Left lung (tissue), 10 donors: Measurements from ENCODE around the gene SOX6. TPM values are rescaled to one million over a fixed set of nuclear protein-coding genes. Genes with fewer than 3 reads are reported as not detected.

Experiments
- ATAC-seq: fragments of 200-7000 bp; cut with Tn5 transposase; one replicate; pipeline ENCODE4 v1.9.1; 2020; ENCODE audit warnings: moderate library complexity
- DNase-seq, 4 donors: peaks; one replicate each; pipeline ENCODE4 v3.0.0-alpha.2; 2013 to 2020
- H3K27ac ChIP-seq, 2 donors: fragments of 200-600 bp; sonication (generic) in 1 of 2; one replicate each; pipeline versions ENCODE4 v1.5.0 to v1.8.0; 2020 to 2021
- H3K27me3 ChIP-seq, 2 donors: fragments of 200-600 bp; sonication (generic) in 1 of 2; one replicate each; pipeline versions ENCODE4 v1.5.0 to v1.8.0; 2020 to 2021
- H3K36me3 ChIP-seq, 2 donors: fragments of 200-600 bp; sonication (generic) in 1 of 2; one replicate each; pipeline versions ENCODE4 v1.5.0 to v1.8.0; 2020 to 2021
- H3K4me1 ChIP-seq, 2 donors: fragments of 200-600 bp; one replicate each; pipeline ENCODE4 v1.8.0; 2021
- H3K4me3 ChIP-seq, 2 donors: fragments of 200-600 bp; sonication (generic) in 1 of 2; one replicate each; pipeline versions ENCODE4 v1.5.0 to v1.8.0; 2020 to 2021; ENCODE audit warnings: mild to moderate bottlenecking in 1 of 2
- H3K9me3 ChIP-seq, 2 donors: fragments of 200-600 bp; sonication (generic) in 1 of 2; one replicate each; pipeline versions ENCODE4 v1.5.0 to v1.8.0; 2020 to 2021
- intact Hi-C, 2 donors: fragments of 100-400 bp; cut with DNase I; formaldehyde crosslinking; loops; one replicate each; pipeline versions ENCODE4 v1.11.2 to v1.14.2; 2022
- polyA plus RNA-seq, 6 donors: library from polyadenylated mRNA; unstranded; fragments of 120-200 nt; gene quantifications; one replicate each; pipeline ENCODE4 v1.2.1, GENCODE V29; 2013; ENCODE audit not compliant: insufficient read length in 6 of 6
- total RNA-seq, 2 donors: library from RNA; stranded (reverse); fragmentation: NEBNext Ultra II Directional; extraction: Animal tissue kit (Norgen Biotek cat#: 25700); gene quantifications; one replicate each; pipeline ENCODE4 v1.2.1, GENCODE V29; 2021
- TF ChIP-seq, protein P1 (sequence below), 2 donors: fragments of 200-600 bp; sonication (generic) in 1 of 2; IDR thresholded peaks; one replicate each; pipeline versions ENCODE4 v1.5.0 to v1.8.0; 2021; ENCODE audit warnings: antibody characterized with exemption in 2 of 2
- donor health status: DM: no; HTN: yes; CAD: no.
- donor health status: DM: no; HTN: no; CAD: no.

The SOX6 gene
- total and polyA plus RNA-seq, 8 donors, result 4.7 to 20.5 (median 15.6) TPM

DNA sequence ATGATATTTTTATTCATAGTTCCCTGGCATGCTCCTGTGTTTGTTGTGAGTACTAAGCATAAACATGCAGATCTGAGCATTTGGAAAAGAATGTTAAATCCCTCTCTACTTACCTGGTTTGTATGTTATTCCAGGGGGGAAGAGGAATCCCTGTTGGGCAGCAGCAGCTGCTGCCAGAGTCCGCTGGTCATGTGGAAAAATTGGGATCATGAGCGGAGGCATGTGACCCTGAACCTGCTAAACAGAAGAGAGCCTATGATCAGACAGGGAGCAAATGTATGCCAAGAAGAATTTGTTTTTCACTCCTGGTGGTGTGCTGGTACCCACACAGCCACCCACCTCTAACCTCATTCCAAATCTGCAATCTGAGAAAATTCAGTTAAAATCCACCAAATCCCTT is 244.7 kb downstream of the SOX6 start:
- no peaks in the 10 kb centered on the region for H3K4me1 ChIP-seq
- no peaks in the 10 kb centered on the region for H3K27me3 ChIP-seq
- H3K9me3 ChIP-seq, result no peaks in the 10 kb centered on the region
- DNase-seq (no peak), ATAC-seq (no peak)
- no peaks in the 10 kb centered on the region for H3K36me3 ChIP-seq
- H3K4me3 ChIP-seq, result no peak overlapping the region
- intact Hi-C loops, result no loop called here
- TF ChIP-seq, protein P1, sequence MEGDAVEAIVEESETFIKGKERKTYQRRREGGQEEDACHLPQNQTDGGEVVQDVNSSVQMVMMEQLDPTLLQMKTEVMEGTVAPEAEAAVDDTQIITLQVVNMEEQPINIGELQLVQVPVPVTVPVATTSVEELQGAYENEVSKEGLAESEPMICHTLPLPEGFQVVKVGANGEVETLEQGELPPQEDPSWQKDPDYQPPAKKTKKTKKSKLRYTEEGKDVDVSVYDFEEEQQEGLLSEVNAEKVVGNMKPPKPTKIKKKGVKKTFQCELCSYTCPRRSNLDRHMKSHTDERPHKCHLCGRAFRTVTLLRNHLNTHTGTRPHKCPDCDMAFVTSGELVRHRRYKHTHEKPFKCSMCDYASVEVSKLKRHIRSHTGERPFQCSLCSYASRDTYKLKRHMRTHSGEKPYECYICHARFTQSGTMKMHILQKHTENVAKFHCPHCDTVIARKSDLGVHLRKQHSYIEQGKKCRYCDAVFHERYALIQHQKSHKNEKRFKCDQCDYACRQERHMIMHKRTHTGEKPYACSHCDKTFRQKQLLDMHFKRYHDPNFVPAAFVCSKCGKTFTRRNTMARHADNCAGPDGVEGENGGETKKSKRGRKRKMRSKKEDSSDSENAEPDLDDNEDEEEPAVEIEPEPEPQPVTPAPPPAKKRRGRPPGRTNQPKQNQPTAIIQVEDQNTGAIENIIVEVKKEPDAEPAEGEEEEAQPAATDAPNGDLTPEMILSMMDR (IDR thresholded peaks at IDR 0.05), result no peak
- no peak overlapping the region for H3K27ac ChIP-seq

DNA sequence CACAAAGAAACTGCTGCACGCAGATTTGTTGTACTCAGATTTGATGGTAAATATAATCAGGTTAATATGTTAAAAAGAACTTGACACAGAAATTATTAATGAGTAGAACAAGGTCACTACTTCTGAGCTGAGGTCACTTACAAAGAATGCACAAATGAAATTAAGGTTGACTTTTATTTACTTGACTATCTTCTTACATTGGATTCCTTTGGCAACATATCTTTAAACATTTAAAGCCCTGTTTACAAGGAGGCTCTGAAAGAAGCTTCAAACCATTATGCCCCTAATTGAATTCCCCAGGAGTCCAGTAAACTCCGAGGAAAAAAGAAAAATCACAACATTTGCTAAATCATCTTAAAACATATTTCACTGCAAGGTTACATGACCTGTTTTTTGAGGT is 245.5 kb downstream of the SOX6 start:
- Histone ChIP-seq H3K4me1 (no peaks in the 10 kb centered on the region), H3K27me3 (no peaks in the 10 kb centered on the region), H3K4me3 (no peak overlapping the region), H3K36me3 (no peaks in the 10 kb centered on the region), H3K9me3 (peaks cover 0 to 6% of the 10 kb centered on the region in 2 donors), H3K27ac (no peak overlapping the region)
- ATAC-seq (no peak), DNase-seq (no peak)
- intact Hi-C loops, result no loop called here
- TF ChIP-seq, protein P1 (IDR thresholded peaks at IDR 0.05), result no peak

DNA sequence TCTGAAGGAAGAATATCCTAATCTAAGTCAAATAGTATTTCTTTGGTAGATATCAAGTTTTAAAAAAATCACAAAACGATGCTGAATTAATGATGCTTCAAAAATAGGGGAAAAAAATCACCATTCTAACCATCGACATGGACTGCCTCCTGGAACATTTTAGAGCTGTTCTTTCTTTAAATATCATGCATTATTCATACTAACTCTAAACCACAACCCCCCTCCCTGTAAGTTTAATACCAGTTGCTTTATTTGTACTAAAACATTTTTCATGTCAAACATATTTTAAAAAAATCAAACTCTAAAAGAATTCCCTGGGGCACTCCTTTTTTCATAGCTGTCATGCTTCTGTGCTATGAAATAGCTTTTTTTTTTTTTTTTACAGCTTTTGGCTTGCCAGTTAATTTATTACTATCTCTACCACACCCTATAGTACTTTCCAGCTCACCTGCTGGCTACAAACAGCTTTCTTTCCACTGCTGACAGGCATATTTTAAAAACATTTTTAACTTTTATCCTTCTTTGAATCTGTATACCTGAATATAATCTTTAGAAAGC is 256.9 kb downstream of the SOX6 start:
- H3K4me1 ChIP-seq, result no peaks in the 10 kb centered on the region
- intact Hi-C loops, result no loop called here
- no peaks in the 10 kb centered on the region for H3K27me3 ChIP-seq
- DNase-seq, result no peak
- no peak overlapping the region for H3K27ac ChIP-seq
- H3K36me3 ChIP-seq, result no peaks in the 10 kb centered on the region
- no peak overlapping the region for H3K4me3 ChIP-seq
- TF ChIP-seq, protein P1 (IDR thresholded peaks at IDR 0.05), result no peak
- no peak for ATAC-seq
- no peaks in the 10 kb centered on the region for H3K9me3 ChIP-seq

DNA sequence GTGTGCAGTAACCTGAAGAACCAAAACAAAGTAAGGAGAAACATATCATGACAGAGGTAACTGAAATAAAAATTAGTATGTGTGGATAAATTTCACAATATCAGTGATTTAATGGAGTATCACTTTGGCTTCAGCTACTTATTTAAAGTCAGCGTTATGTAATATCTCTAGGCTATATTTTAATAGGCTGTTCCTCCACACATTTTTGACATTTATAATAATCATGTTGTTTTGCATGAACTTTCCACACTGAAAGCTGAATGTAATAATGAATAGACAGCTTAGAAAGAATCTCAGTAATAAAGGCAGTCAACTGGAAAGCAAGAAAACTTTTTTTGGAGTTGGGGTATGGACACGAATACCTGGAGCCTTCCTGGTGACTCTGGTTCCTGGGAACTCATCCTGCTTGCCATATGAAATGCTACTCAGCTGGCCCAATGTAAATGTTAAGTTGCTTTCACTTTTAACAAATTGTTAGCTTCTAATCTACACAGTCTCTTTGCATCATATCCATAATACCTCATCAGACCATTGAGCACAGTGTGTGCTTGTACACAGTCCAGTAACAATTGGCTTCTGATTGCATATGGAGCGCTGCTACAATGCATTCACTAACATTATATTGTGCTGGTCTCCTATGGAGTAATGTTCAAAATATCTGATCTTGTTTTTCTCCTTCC is 257.7 kb downstream of the SOX6 start:
- H3K27me3 ChIP-seq, result no peaks in the 10 kb centered on the region
- H3K4me1 ChIP-seq, result no peaks in the 10 kb centered on the region
- H3K4me3 ChIP-seq, result no peak overlapping the region
- TF ChIP-seq, protein P1 (IDR thresholded peaks at IDR 0.05), result no peak
- no peaks in the 10 kb centered on the region for H3K36me3 ChIP-seq
- H3K9me3 ChIP-seq, result no peaks in the 10 kb centered on the region
- intact Hi-C loops, result no loop called here
- no peak overlapping the region for H3K27ac ChIP-seq
- ATAC-seq (no peak), DNase-seq (peak in 2 of 4 donors; percentile 71 to 82)

DNA sequence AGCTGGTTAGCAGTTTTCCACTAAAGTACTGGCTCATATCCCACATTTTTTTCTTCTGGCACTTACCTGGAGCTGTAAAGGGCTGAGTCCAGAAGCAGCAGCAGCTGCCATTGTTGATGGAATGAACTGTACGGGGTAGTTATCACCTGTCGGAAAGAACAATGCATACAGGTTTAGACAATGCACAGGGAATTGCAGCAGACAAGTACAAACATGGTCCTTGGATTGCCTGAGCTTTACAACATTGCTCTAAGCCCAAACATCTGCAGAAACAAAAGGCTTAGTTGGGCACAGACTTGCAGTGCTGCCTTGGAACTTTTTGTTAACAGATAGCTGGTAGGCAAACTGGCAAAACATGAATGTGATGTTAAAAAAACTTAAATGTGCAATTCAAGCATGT is 258.8 kb downstream of the SOX6 start:
- DNase-seq (no peak), ATAC-seq (no peak)
- no peaks in the 10 kb centered on the region for H3K9me3 ChIP-seq
- H3K4me3 ChIP-seq, result no peak overlapping the region
- no peaks in the 10 kb centered on the region for H3K4me1 ChIP-seq
- H3K27me3 ChIP-seq, result no peaks in the 10 kb centered on the region
- TF ChIP-seq, protein P1 (IDR thresholded peaks at IDR 0.05), result no peak
- no peak overlapping the region for H3K27ac ChIP-seq
- H3K36me3 ChIP-seq, result no peaks in the 10 kb centered on the region
- intact Hi-C loops, result no loop called here
